ENCODE results near the gene FRYL. TPM values are rescaled to one million over a fixed set of nuclear protein-coding genes. Genes with fewer than 3 reads are reported as not detected.

Gene FRYL
- total and polyA plus RNA-seq, 2 of the 13 experiments (the other 11 are each of a cell fraction or from before 2014, with no cell fraction given): 9.7 to 19.6 TPM

DNA sequence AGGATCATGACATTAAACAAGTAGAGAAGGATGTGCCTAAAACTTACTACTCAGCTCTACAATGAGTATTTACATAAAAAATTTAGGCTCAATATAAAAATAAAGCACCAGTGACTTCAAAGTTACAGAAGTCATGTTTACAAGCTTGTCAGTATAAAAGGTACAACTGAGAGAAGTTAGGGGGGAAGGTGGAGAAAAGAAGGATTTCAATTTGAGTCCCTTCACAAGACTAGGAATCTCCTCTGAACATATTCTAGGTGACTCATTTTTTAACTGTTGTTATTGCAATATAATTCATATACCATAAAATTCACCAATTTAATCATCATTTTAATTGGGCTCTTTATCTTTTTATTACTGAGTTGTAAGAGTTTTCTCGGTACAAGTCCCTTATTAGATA is 26.9 kb downstream of the FRYL start (continued):
- TF ChIP-seq, protein P1, sequence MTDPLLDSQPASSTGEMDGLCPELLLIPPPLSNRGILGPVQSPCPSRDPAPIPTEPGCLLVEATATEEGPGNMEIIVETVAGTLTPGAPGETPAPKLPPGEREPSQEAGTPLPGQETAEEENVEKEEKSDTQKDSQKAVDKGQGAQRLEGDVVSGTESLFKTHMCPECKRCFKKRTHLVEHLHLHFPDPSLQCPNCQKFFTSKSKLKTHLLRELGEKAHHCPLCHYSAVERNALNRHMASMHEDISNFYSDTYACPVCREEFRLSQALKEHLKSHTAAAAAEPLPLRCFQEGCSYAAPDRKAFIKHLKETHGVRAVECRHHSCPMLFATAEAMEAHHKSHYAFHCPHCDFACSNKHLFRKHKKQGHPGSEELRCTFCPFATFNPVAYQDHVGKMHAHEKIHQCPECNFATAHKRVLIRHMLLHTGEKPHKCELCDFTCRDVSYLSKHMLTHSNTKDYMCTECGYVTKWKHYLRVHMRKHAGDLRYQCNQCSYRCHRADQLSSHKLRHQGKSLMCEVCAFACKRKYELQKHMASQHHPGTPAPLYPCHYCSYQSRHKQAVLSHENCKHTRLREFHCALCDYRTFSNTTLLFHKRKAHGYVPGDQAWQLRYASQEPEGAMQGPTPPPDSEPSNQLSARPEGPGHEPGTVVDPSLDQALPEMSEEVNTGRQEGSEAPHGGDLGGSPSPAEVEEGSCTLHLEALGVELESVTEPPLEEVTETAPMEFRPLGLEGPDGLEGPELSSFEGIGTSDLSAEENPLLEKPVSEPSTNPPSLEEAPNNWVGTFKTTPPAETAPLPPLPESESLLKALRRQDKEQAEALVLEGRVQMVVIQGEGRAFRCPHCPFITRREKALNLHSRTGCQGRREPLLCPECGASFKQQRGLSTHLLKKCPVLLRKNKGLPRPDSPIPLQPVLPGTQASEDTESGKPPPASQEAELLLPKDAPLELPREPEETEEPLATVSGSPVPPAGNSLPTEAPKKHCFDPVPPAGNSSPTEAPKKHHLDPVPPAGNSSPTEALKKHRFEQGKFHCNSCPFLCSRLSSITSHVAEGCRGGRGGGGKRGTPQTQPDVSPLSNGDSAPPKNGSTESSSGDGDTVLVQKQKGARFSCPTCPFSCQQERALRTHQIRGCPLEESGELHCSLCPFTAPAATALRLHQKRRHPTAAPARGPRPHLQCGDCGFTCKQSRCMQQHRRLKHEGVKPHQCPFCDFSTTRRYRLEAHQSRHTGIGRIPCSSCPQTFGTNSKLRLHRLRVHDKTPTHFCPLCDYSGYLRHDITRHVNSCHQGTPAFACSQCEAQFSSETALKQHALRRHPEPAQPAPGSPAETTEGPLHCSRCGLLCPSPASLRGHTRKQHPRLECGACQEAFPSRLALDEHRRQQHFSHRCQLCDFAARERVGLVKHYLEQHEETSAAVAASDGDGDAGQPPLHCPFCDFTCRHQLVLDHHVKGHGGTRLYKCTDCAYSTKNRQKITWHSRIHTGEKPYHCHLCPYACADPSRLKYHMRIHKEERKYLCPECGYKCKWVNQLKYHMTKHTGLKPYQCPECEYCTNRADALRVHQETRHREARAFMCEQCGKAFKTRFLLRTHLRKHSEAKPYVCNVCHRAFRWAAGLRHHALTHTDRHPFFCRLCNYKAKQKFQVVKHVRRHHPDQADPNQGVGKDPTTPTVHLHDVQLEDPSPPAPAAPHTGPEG (CRISPR knock-in tag; IDR thresholded peaks at IDR 0.05): no peak
- TF ChIP-seq ZC3H13 (CRISPR knock-in tag; IDR thresholded peaks at IDR 0.05) (no peak), ZNF263 (CRISPR knock-in tag; IDR thresholded peaks at IDR 0.05) (no peak), JARID2 (CRISPR knock-in tag; IDR thresholded peaks at IDR 0.05; ENCODE audit: insufficient replicate concordance) (no peak), KLF11 (CRISPR knock-in tag; IDR thresholded peaks at IDR 0.05) (no peak), LCORL (IDR thresholded peaks at IDR 0.05) (no peak), LCORL (CRISPR knock-in tag; IDR thresholded peaks at IDR 0.05) (no peak), HMGXB4 (CRISPR knock-in tag; IDR thresholded peaks at IDR 0.05; ENCODE audit: borderline replicate concordance in 1 of 2, low read depth in 1 of 2) (no peak), FOXK2 (IDR thresholded peaks at IDR 0.05) (no peak)

All from HepG2 (cell line).